Muscle of arm (tissue), 14 donors: ENCODE data around the gene SPECC1. TPM values are rescaled to one million over a fixed set of nuclear protein-coding genes. Genes with fewer than 3 reads are reported as not detected.
"Not testable (repeated sequence)": the region's sequence is repeated elsewhere in the genome, so short reads cannot be mapped to it uniquely, and the experiment has no call there.

ENCODE experiments used
- DNase-seq: peaks from one replicate; pipeline ENCODE4 v3.0.0-alpha.2; 2013
- long read RNA-seq, 11 donors: transcript quantifications; one replicate each; lab custom pipeline, GENCODE V29; 2026
- polyA plus RNA-seq, 12 donors: library from polyadenylated mRNA; unstranded; fragments of 120-200 nt; gene quantifications; one replicate each; pipeline ENCODE4 v1.2.1, GENCODE V29; 2013; ENCODE audit not compliant: insufficient read length in 12 of 12

The SPECC1 gene
- polyA plus RNA-seq, result 10 to 100 TPM in 1 of 12 donors, 1 to 10 TPM in 10, not detected in 1; 5.7 to 16.3 (median 7.9) TPM
- long read RNA-seq, donor 1, partial matches to known transcripts, result 8 of 9 reads
- long read RNA-seq, donor 1, other reads (novel, unspliced or antisense), result 0 of 9 reads
- long read RNA-seq, donor 2, partial matches to known transcripts, result 0 of 2 reads
- long read RNA-seq, donor 2, other reads (novel, unspliced or antisense), result 0 of 2 reads
- long read RNA-seq, donor 3, result 0 reads
- long read RNA-seq, donor 4, partial matches to known transcripts, result 0 of 1 reads
- long read RNA-seq, donor 4, other reads (novel, unspliced or antisense), result 0 of 1 reads
- long read RNA-seq, donor 5, result 0 reads
- long read RNA-seq, donor 6, result 0 reads
- long read RNA-seq, donor 7, result 0 reads
- long read RNA-seq, donor 8, partial matches to known transcripts, result 0 of 2 reads
- long read RNA-seq, donor 8, other reads (novel, unspliced or antisense), result 0 of 2 reads
- long read RNA-seq, donor 9, partial matches to known transcripts, result 0 of 2 reads
- long read RNA-seq, donor 9, other reads (novel, unspliced or antisense), result 0 of 2 reads
- long read RNA-seq, donor 10, result 0 reads
- long read RNA-seq, donor 11, partial matches to known transcripts, result 0 of 2 reads
- long read RNA-seq, donor 11, other reads (novel, unspliced or antisense), result 0 of 2 reads

- no peak for DNase-seq
Observed at GRCh38 chr17:20009302-20010098, at the start of gene SPECC1. TSS of gene SPECC1 (plus strand) at chr17:20009359. CDS start at chr17:20096652, 87,293 bp downstream.

- not testable (repeated sequence) for DNase-seq
Observed at GRCh38 chr17:19962954-19963353, 46.2 kb upstream of the SPECC1 start.

- DNase-seq, result no peak
Observed at GRCh38 chr17:19973156-19973555, 36.0 kb upstream of the SPECC1 start.

- DNase-seq, result no peak
Observed at GRCh38 chr17:19975601-19976000, 33.6 kb upstream of the SPECC1 start.

- peak; percentile 92 for DNase-seq
Observed at GRCh38 chr17:19977293-19978208, 31.6 kb upstream of the SPECC1 start, which contains the start of gene AKAP10. TSS of gene AKAP10 (minus strand) at chr17:19977828. CDS start at chr17:19977679, 149 bp downstream.

- DNase-seq, result no peak
Observed at GRCh38 chr17:19978209-19978802, 30.9 kb upstream of the SPECC1 start.

- DNase-seq, result no peak
Observed at GRCh38 chr17:19978805-19979211, 30.4 kb upstream of the SPECC1 start.

- no peak for DNase-seq
Observed at GRCh38 chr17:19979917-19980770, 29.0 kb upstream of the SPECC1 start.

GRCh38 chr17:19986941-19987861, 22.0 kb upstream of the SPECC1 start:
- no peak for DNase-seq

- no peak for DNase-seq
Observed at GRCh38 chr17:19987897-19988296, 21.3 kb upstream of the SPECC1 start.

GRCh38 chr17:19991252-19991885, 17.8 kb upstream of the SPECC1 start:
- DNase-seq, result no peak

GRCh38 chr17:19992803-19993713, 16.1 kb upstream of the SPECC1 start:
- DNase-seq, result peak; percentile 89

GRCh38 chr17:19996086-19996485, 13.1 kb upstream of the SPECC1 start:
- DNase-seq, result no peak

GRCh38 chr17:19996502-19996901, 12.7 kb upstream of the SPECC1 start:
- no peak for DNase-seq

- no peak for DNase-seq
Observed at GRCh38 chr17:20008242-20009051, 712 bp upstream of the SPECC1 start.

GRCh38 chr17:20009052-20009301, 182 bp upstream of the SPECC1 start:
- peak; percentile 66 for DNase-seq
